SK-N-SH treated with all-trans-retinoic acid at 6 μM for 48 hours (cell line): ENCODE data around the gene ZNF540.

Source experiments
- CREB5 ChIP-seq: fragments of 250-450 bp; sonication (Bioruptor Pico); IDR thresholded peaks from 2 replicates; pipeline ENCODE4 v1.5.1; 2020; ENCODE audit warnings: low read depth, mild to moderate bottlenecking, moderate library complexity
- RARB ChIP-seq: fragments of 250-450 bp; sonication (Bioruptor Pico); IDR thresholded peaks from 2 replicates; pipeline ENCODE4 v1.8.0; 2021; ENCODE audit warnings: mild to moderate bottlenecking, moderate library complexity
- ZFP30 ChIP-seq: fragments of 450-650 bp; formaldehyde crosslinking; IDR thresholded peaks from 2 replicates; pipeline ENCODE4 v1.5.0; 2022; ENCODE audit warnings: mild to moderate bottlenecking, moderate library complexity

GRCh38 chr19:37594304-37594981 is at the start of gene ZNF540, which contains the start of gene ZNF571:
- no peak for TF ChIP-seq ZFP30 (CRISPR knock-in tag)
- TF ChIP-seq CREB5 (CRISPR knock-in tag) = no peak
- no peak for TF ChIP-seq RARB (CRISPR knock-in tag)
